Hepatocyte (in vitro differentiated cells): Measurements from ENCODE around the gene SBNO2.

Source experiments
- CTCF ChIP-seq: fragments of 200-600 bp; sonication (generic); IDR thresholded peaks from 2 replicates; pipeline ENCODE4 v1.5.1; 2016; ENCODE audit warnings: antibody characterized with exemption, mild to moderate bottlenecking; ENCODE audit not compliant: poor library complexity
- EZH2 ChIP-seq: fragments of 200-600 bp; sonication (generic); IDR thresholded peaks from 2 replicates; pipeline ENCODE4 v1.6.1; 2016; ENCODE audit warnings: antibody characterized with exemption, mild to moderate bottlenecking, borderline replicate concordance
- EZH2phosphoT487 ChIP-seq: fragments of 200-600 bp; sonication (generic); IDR thresholded peaks from one replicate; pipeline ENCODE4 v1.6.1; 2018; ENCODE audit warnings: antibody characterized with exemption, mild to moderate bottlenecking, low read depth, moderate library complexity; ENCODE audit not compliant: unreplicated experiment, severe bottlenecking

GRCh38 chr19:1164684-1165531 is 9.2 kb downstream of the SBNO2 start:
- no peak for TF ChIP-seq CTCF
- no peak for TF ChIP-seq EZH2phosphoT487
- no peak for TF ChIP-seq EZH2
